RWPE2 (cell line): ENCODE measurements around the gene SLC26A2.

ENCODE experiments used
- ATAC-seq: fragments of 200-7000 bp; cut with Tn5 transposase; 3 replicates; pipeline ENCODE4 v1.9.1; 2021; ENCODE audit warnings: low read depth
- DNase-seq: peaks from one replicate; pipeline ENCODE4 v3.0.0-alpha.2; 2020; ENCODE audit warnings: low spot score
- H3K27ac ChIP-seq: fragments of 450-650 bp; 2 replicates; pipeline ENCODE4 v1.5.1; 2017; ENCODE audit warnings: mild to moderate bottlenecking; ENCODE audit not compliant: poor library complexity, severe bottlenecking
- H3K27me3 ChIP-seq: fragments of 250-450 bp; sonication (Bioruptor Pico); 2 replicates; pipeline ENCODE4 v1.5.1; 2021; ENCODE audit warnings: mild to moderate bottlenecking, moderate library complexity; ENCODE audit not compliant: insufficient read depth, poor library complexity, severe bottlenecking
- H3K36me3 ChIP-seq: fragments of 250-450 bp; sonication (Bioruptor Pico); 2 replicates; pipeline ENCODE4 v1.5.1; 2020; ENCODE audit warnings: low read depth, mild to moderate bottlenecking, moderate library complexity
- H3K4me1 ChIP-seq: fragments of 250-450 bp; sonication (Bioruptor Pico); 2 replicates; pipeline ENCODE4 v1.5.1; 2021; ENCODE audit warnings: mild to moderate bottlenecking, moderate library complexity; ENCODE audit not compliant: insufficient read depth, poor library complexity, severe bottlenecking
- H3K4me3 ChIP-seq: fragments of 250-450 bp; sonication (Bioruptor Pico); 2 replicates; pipeline ENCODE4 v1.5.1; 2021; ENCODE audit warnings: mild to moderate bottlenecking, moderate library complexity; ENCODE audit not compliant: severe bottlenecking
- H3K9me3 ChIP-seq: fragments of 250-450 bp; sonication (Bioruptor Pico); 2 replicates; pipeline ENCODE4 v1.5.1; 2021; ENCODE audit warnings: mild to moderate bottlenecking, moderate library complexity; ENCODE audit not compliant: severe bottlenecking
- TF ChIP-seq, protein P1 (sequence below): fragments of 450-650 bp; IDR thresholded peaks from one replicate; pipeline ENCODE4 v1.5.1; 2017; ENCODE audit warnings: mild to moderate bottlenecking, moderate library complexity; ENCODE audit not compliant: poor library complexity, severe bottlenecking

The SLC26A2 gene

DNA sequence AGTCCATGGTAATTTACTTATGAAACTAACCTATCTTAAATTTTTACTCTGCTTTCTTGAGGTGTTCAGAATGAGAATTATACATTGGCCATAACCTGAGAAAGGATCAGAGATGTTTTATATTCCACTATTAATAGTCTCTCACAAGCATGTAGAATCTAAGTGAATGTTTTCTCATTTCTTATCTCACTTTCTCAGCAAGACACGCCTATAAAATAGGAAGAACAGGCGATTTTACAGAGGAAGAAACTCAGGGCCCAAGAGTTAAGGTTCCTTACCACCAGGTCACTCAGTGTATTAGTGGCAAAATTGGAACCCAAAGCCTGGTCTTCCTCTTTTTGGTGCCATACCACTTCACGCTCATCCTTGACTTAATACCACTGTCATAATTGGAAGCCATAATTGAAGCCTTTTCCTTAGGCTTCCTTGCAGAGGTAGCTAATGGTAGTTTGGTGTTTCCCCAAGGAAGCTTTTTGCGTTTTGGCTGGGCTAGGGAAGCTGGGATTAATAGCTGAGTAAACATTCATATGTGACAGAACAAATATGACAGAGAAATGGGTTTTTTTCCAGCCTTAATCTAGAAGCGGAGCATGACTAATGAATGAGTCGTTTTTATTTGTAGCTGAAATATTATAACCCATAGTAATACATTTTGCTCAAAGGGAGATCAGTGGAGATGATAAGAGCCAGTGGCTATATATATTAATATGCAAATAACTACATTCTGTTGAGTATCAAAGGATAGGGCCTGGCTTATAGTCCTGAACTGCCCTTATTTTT, 56.9 kb downstream of the SLC26A2 start:
- TF ChIP-seq, protein P1, sequence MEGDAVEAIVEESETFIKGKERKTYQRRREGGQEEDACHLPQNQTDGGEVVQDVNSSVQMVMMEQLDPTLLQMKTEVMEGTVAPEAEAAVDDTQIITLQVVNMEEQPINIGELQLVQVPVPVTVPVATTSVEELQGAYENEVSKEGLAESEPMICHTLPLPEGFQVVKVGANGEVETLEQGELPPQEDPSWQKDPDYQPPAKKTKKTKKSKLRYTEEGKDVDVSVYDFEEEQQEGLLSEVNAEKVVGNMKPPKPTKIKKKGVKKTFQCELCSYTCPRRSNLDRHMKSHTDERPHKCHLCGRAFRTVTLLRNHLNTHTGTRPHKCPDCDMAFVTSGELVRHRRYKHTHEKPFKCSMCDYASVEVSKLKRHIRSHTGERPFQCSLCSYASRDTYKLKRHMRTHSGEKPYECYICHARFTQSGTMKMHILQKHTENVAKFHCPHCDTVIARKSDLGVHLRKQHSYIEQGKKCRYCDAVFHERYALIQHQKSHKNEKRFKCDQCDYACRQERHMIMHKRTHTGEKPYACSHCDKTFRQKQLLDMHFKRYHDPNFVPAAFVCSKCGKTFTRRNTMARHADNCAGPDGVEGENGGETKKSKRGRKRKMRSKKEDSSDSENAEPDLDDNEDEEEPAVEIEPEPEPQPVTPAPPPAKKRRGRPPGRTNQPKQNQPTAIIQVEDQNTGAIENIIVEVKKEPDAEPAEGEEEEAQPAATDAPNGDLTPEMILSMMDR = no peak
- Histone ChIP-seq H3K4me3 (no peak overlapping the region), H3K4me1 (peaks cover 33% of the 10 kb centered on the region), H3K36me3 (peaks cover 91% of the 10 kb centered on the region), H3K9me3 (peaks cover 7% of the 10 kb centered on the region), H3K27ac (peak overlapping the region; percentile 47), H3K27me3 (no peaks in the 10 kb centered on the region)
- ATAC-seq (peak; percentile 26), DNase-seq (no peak)

DNA sequence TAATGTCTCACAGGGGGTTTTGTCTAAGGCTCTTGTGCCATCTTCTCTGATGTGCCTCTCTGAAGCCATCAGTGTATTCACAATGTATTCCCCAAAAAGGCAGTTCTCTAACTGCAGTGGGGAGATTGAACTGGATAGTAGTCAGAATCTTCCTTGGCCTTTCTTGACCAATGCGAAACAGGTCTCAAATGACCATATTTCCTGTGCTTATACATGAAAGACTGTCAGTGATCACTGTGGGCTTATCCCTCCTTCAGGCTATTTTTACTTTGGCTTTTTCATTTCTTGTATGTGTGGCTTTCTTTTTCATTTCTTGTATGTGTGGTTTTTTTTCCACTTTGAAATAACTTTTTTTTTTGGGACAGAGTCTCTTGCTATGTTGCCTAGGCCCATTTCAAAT, 59.7 kb downstream of the SLC26A2 start:
- TF ChIP-seq, protein P1 = no peak
- Histone ChIP-seq H3K4me3 (no peak overlapping the region), H3K4me1 (peaks cover 41% of the 10 kb centered on the region), H3K9me3 (peaks cover 6% of the 10 kb centered on the region), H3K27ac (peak overlapping the region; percentile 94), H3K27me3 (no peaks in the 10 kb centered on the region), H3K36me3 (peaks cover 86% of the 10 kb centered on the region)
- no peak for ATAC-seq
- DNase-seq = no peak

DNA sequence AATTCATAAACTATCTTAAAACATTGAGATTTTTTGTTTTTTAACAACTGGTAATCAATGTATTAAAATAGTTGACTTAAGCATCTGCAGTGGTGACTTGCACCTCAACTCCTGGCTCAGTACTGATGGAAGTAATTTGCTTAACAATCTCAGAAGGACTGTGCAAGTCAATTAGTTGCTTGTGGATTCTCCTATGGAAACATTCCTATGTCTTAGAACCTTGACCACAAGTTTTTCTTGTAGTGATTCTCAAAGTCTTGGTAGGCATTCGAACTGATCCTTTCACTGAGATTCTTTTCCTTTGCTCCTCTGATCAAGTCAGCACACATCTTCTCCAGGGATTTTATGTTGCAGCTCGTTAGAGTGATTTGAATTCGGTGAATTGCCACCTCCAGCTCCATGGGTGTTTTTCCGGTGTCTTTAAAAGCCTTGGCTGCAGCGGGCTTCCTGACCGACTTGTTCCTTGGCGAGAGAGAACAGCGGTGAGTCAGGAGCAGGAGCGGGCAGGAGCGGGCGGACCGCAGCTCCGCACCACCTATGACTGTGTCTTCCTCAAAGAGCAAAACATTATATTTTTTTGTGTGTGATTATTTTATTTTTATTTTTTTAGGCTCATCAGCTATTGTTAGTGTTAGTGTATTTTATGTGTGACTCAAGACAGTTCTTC, 61.1 kb downstream of the SLC26A2 start:
- TF ChIP-seq, protein P1 = no peak
- peaks cover 86% of the 10 kb centered on the region for H3K36me3 ChIP-seq

GRCh38 chr5:150022158-150022531, 61.6 kb downstream of the SLC26A2 start:
- Histone ChIP-seq H3K27me3 (no peaks in the 10 kb centered on the region), H3K4me1 (peaks cover 36% of the 10 kb centered on the region), H3K27ac (peak overlapping the region; percentile 94), H3K36me3 (peaks cover 86% of the 10 kb centered on the region), H3K9me3 (no peaks in the 10 kb centered on the region), H3K4me3 (no peak overlapping the region)
- TF ChIP-seq, protein P1 = no peak
- DNase-seq (no peak), ATAC-seq (peak; percentile 87)

More for the DNA sequence above, 61.1 kb downstream of the SLC26A2 start:
- ATAC-seq (peak; percentile 95), DNase-seq (peak; percentile 92)
- no peaks in the 10 kb centered on the region for H3K27me3 ChIP-seq
- no peak overlapping the region for H3K4me3 ChIP-seq
- H3K9me3 ChIP-seq = no peaks in the 10 kb centered on the region
- H3K4me1 ChIP-seq = peaks cover 41% of the 10 kb centered on the region
- peak overlapping the region; percentile 94 for H3K27ac ChIP-seq
